NCI-H1105 treated with DMSO at 0.1 percent for 48 hours (cell line): Measurements from ENCODE around the gene ILF3.
A peak's percentile ranks its signal among the peaks of the same experiment; 100 is the strongest.

Source experiments
- DNase-seq: peaks from one replicate; lab custom pipeline; 2025; lab: John Stamatoyannopoulos, UW

Gene ILF3

DNA sequence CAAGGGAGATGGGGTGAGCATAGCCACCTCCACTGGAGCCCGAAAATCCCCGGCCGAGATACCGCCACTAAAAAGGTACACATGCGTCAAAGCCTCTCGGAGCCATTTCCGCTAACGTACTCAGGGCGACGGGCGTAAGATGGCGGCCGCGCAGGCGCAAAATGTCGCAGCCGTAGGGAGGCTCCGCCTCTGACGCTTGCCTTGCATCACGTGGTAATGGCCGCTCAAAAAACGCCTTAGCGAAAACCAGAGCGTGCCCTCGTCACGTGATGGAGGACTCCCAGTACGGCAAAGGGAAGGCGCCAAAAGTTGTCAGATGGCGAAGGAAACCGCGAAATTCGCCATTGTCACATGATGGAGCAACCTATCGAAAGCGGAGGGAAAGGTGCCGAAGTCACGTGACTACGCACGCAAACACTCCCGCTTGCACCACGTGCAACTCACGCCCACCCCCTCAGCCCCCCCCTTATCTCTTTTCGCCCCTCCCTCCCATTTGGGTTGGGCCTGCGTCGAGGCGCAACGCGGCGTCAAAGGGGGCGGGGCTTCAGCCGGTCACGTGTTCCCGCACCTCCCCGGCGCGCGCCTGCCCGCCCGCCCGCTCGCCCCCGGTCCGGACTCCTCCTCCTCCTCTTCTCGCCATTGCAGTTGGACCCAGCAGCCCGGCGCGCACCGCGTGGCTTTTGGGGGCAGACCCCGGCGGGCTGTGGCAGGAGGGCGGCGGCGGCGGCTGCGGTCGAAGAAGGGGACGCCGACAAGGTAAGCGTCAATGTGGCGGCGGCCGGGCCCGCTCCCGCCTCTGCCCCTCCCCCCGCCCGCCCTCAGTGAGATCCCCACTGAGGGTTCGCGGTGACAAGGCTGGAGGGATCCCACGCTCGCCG lies at the start of gene ILF3:
Gene ILF3 (plus strand): TSS at position 615 of the 878 bp plus-strand sequence. CDS start 16,260 bp downstream, outside the sequence.
- peak; percentile 100 for DNase-seq

DNA sequence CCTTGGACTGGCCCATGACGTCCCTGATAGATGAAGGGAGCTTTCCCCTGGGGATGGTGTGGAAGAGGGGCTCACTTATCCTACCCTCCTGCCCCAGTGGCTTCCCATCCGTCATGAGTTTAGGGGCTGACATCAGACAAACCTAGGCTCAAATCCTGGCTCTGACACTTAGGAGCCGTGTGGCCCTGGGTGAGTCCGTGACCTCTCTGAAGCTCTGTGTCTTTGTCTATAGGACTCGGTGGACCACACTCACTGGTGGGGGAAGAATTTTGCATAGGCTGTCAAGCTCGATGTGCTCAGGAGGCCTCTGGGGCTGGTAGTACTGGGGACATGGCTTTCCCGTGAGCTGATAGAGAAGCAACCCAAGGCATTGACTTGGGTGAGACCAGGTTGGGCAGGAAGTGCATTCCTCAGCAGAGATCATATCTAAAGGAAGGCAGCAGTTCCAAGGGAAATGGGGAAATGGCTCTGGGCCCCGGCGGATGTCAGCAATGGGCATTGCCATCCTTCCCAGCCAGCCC lies 49.6 kb upstream of the ILF3 start:
- DNase-seq: no peak

GRCh38 chr19:10611907-10612306 lies 42.2 kb upstream of the ILF3 start:
- DNase-seq: no peak

DNA sequence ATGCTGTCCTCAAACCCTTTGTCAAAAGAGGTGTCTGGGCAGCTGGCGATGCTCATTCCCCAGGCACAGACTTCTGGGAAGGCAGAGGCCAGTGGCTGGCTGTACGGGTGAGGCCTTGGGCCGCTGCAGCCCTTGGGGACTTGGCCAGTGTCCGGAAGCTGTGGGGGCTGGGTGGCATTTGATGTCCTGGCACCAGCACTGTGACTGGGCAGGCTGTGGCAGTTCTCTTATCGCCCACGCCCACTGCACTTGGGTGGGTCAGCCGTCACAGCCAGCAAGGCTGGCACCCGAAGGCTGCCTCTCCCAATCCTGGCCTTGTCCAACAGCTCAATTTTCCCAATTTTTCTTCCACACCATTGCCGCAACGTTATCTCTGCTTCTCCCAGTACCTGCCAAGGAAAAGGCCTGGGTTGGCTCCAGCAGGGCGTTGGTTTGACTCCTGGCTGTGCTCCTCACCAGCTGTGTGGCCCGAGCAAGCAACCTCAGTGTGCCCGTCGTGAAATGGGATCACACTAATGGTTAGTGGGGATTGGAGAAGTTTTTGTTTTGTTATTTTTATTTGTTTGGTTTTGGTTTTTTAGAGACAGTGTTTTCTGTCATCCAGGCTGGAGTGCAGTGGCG lies 41.5 kb upstream of the ILF3 start:
- no peak for DNase-seq

- no peak for DNase-seq
These were observed 38.6 kb upstream of the ILF3 start for GRCh38 chr19:10615429-10616023.

- DNase-seq: no peak
These were observed 36.6 kb upstream of the ILF3 start for GRCh38 chr19:10617409-10618121.

DNA sequence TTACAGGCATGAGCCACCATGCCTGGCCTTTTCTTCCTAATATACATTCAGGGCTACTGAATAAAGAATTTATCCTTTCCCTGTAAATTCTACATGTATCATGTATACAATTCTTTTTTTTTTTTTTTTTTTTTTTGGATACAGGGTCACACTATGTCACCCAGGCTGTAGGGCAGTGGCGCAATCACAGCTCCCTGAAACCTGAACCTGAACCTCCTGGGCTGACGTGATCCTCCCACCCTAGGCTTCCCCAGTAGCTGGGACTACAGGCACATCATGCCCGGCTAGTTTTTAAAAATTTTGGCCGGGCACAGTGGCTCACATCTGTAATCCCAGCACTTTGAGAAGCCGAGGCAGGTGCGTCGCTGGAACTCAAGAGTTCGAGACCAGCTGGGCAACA lies 35.3 kb upstream of the ILF3 start:
- no peak for DNase-seq

GRCh38 chr19:10620786-10621185 lies 33.4 kb upstream of the ILF3 start:
- DNase-seq: no peak

GRCh38 chr19:10621966-10622365 lies 32.2 kb upstream of the ILF3 start:
- no peak for DNase-seq

DNA sequence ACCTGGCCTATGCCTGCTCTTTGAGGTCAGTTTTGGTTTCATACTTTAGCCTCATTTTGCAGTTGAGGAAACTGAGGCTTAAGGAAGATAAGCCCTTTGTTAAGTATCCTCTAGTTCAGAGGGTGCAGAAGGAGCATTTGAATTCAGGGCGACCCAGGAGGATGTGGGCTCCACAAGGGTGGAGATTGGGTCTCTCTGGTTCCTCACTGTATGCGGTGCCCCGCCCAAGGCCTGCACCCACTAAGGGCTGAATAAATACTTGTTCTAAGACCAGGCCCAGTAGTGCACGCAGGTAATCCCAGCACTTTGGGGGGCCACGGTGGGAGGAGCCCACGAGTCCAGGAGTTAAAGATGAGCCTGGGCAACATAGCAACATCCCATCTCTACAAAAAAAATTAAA lies 29.6 kb upstream of the ILF3 start:
- no peak for DNase-seq

DNA sequence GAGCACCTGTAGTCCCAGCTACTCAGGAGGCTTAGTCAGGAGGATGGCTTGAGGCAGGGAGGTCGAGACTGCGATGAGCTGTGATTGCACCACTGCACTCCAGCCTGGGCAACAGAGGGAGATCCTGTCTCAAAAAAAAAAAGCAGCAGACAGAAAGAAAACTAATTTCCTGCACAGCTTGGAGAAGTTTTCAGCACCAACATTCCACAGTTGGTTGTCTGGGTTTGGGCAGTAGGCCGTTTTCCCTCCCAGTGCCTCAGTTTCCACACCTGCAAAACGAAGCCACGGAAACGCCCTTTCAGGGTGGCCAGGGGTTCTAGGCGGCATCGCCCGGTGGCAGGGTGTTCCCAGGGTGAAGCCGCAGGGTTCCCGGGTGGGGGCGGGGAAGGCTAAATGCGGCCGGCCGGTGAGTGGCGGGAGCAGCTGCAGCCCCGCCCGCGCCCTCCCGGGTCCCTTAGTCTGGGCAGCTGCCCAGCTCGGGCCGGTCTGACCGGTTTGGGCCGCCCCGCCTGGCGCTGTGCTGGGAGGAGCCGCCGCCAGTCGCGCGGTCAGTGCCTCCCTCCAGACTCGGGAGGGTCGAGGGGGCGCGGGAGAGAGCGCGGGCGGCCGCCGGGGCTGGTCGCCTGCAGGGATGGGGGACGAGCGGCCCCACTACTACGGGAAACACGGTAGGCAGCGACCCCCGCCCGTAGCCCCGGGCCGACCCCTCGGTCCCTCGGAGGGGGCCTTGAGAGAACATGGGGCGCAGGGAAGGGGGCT lies 29.0 kb upstream of the ILF3 start, which contains the start of gene SLC44A2:
Gene SLC44A2 (plus strand): TSS at position 551 of the 759 bp plus-strand sequence. CDS start 81 bp downstream, at position 632.
- DNase-seq: peak; percentile 58

DNA sequence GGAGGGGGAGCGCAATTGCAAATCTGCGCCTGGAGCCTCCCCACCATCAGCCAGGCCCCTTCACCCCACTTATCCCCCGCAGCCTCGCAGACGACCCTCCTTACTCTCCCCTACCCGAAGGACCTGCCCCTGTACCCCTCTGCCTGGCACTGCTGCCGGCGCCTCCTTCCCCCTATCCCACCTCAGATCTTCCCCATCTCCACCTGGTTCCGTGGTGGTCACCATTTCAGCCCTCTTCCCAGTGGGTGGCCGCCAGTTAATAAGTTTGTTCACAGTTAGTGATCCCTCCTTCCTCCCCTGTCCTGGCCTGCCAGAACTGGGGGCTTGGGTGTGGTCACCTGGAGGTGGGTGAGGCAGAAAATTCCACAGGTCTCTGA lies 28.4 kb upstream of the ILF3 start:
- no peak for DNase-seq

- DNase-seq: no peak
These were observed 22.3 kb upstream of the ILF3 start for GRCh38 chr19:10631874-10632273.

- no peak for DNase-seq
These were observed 19.7 kb upstream of the ILF3 start for GRCh38 chr19:10634430-10634829.

- DNase-seq: no peak
These were observed 19.2 kb upstream of the ILF3 start for GRCh38 chr19:10634963-10635362.

DNA sequence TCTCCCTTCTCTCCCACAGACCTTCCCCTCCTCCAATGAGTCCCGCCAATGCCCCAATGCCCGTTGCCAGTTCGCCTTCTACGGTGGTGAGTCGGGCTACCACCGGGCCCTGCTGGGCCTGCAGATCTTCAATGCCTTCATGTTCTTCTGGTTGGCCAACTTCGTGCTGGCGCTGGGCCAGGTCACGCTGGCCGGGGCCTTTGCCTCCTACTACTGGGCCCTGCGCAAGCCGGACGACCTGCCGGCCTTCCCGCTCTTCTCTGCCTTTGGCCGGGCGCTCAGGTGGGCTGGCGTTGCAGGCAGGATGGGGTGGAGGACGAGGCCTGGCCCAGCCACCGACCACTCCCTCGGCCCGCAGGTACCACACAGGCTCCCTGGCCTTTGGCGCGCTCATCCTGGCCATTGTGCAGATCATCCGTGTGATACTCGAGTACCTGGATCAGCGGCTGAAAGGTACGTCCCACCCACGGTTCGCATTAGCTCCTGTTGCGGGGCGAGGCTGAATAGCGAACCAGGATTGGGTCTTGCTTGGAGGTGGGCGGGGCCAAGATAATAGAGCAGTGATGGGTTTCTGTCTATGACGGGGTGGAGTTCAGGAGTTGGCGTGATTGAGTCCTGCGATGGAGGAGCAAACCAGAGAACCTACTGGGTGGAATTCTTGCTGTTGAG lies 17.7 kb upstream of the ILF3 start:
- DNase-seq: no peak

- no peak for DNase-seq
These were observed 16.3 kb upstream of the ILF3 start for GRCh38 chr19:10637894-10638293.

GRCh38 chr19:10639836-10640235 lies 14.3 kb upstream of the ILF3 start:
- no peak for DNase-seq

DNA sequence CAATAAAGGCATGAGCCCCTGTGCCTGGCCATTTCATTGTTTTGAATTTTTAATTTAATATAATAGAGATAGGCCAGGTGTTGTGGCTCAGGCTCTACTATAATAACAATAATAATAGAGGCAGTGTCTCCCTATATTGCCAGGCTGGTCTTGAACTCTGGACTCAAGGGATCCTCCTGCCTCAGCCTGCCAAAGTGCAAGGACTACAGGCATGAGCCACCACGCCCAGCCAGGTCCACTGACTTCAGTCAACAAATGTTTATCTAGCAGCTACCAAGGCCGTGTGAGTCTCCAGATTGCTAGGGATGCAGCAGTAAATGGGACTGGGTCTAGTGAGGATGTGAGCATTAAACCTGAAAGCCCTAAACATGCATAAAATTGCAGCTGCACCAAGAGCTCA lies 13.8 kb upstream of the ILF3 start:
- DNase-seq: no peak

GRCh38 chr19:10641248-10641647 lies 12.9 kb upstream of the ILF3 start:
- no peak for DNase-seq
